RWPE1 (cell line): ENCODE results near the gene PPCDC.
"Not testable (repeated sequence)": the region's sequence is repeated elsewhere in the genome, so short reads cannot be mapped to it uniquely, and the experiment has no call there.

Experiments
- CTCF ChIA-PET: fragments of 350-600 bp; sonication (Branson Sonifier 250); formaldehyde crosslinking; extraction: SDS; loops from one replicate; lab custom pipeline; 2021; lab: Yijun Ruan, JAX
- POLR2A ChIA-PET: fragments of 400-600 bp; formaldehyde crosslinking; extraction: SDS; loops from one replicate; lab custom pipeline; 2020; ENCODE audit warnings: antibody characterized with exemption; ENCODE audit not compliant: low non-redundant PET; lab: Yijun Ruan, JAX
- DNase-seq: peaks from one replicate; pipeline ENCODE4 v3.0.0; 2012; ENCODE audit warnings: low spot score
- H3K27ac ChIP-seq: fragments of 450-650 bp; 2 replicates; pipeline ENCODE4 v1.5.1; 2017
- TF ChIP-seq, protein P1 (sequence below): fragments of 450-650 bp; conservative IDR thresholded peaks from 2 replicates; pipeline ENCODE4 v1.5.1; 2017; ENCODE audit warnings: low read depth, mild to moderate bottlenecking

The PPCDC gene

DNA sequence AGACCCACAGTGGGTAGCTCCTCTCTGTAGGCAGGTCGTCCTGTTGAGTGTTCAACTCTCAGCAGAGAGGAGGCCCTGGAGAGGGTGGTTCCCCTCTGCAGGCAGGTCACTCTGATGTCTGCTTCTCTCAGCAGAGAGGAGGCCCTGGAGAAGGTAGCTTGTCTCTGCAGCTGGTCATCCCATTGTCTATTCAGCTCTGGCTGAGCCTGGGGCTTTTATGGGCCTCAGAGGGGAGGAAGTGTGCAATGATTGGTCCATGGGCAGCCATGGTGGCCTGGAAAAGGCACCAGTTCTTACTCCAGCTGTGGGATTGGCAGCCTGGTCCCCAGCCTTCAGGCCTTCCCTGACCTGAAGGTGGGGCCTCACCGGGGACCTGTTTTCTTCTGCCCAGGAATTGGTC, 52.9 kb downstream of the PPCDC start:
- POLR2A ChIA-PET = no interaction called here
- TF ChIP-seq, protein P1, sequence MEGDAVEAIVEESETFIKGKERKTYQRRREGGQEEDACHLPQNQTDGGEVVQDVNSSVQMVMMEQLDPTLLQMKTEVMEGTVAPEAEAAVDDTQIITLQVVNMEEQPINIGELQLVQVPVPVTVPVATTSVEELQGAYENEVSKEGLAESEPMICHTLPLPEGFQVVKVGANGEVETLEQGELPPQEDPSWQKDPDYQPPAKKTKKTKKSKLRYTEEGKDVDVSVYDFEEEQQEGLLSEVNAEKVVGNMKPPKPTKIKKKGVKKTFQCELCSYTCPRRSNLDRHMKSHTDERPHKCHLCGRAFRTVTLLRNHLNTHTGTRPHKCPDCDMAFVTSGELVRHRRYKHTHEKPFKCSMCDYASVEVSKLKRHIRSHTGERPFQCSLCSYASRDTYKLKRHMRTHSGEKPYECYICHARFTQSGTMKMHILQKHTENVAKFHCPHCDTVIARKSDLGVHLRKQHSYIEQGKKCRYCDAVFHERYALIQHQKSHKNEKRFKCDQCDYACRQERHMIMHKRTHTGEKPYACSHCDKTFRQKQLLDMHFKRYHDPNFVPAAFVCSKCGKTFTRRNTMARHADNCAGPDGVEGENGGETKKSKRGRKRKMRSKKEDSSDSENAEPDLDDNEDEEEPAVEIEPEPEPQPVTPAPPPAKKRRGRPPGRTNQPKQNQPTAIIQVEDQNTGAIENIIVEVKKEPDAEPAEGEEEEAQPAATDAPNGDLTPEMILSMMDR = no peak
- CTCF ChIA-PET = no interaction called here
- no peak for DNase-seq
- no peak overlapping the region for H3K27ac ChIP-seq

GRCh38 chr15:75077551-75077961, 54.2 kb downstream of the PPCDC start:
- H3K27ac ChIP-seq, CTCF ChIA-PET, POLR2A ChIA-PET: not testable (repeated sequence)
- peak; percentile 45 for DNase-seq

GRCh38 chr15:75081150-75081549, 57.8 kb downstream of the PPCDC start:
- no peak overlapping the region for H3K27ac ChIP-seq
- ChIA-PET POLR2A (no interaction called here), CTCF (interaction anchor here (0.7 kb wide), 2 partner anchors 86 to 120 kb away, joined by 4 read pairs; partner anchors contain the start of gene C15orf39)
- TF ChIP-seq, protein P1 = no peak
- DNase-seq = no peak

- TF ChIP-seq, protein P1 = no peak
- POLR2A ChIA-PET = no interaction called here
- CTCF ChIA-PET = no interaction called here
- DNase-seq = no peak
- H3K27ac ChIP-seq = no peak overlapping the region
These were observed 59.3 kb downstream of the PPCDC start for GRCh38 chr15:75082689-75083088.

DNA sequence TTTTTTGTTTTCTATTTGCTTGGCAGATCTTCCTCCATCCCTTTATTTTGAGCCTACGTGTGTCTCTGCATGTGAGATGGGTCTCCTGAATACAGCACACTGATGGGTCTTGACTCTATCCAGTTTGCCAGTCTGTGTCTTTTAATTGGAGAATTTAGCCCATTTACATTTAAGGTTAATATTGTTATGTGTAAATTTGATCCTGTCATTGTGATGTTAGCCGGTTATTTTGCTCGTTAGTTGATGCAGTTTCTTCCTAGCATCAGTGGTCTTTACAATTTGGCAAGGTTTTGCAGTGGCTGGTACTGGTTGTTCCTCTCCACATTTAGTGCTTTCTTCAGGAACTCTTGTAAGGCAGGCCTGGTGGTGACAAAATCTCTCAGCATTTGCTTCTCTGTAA, 62.3 kb downstream of the PPCDC start:
- CTCF ChIA-PET, DNase-seq, POLR2A ChIA-PET: not testable (repeated sequence)

DNA sequence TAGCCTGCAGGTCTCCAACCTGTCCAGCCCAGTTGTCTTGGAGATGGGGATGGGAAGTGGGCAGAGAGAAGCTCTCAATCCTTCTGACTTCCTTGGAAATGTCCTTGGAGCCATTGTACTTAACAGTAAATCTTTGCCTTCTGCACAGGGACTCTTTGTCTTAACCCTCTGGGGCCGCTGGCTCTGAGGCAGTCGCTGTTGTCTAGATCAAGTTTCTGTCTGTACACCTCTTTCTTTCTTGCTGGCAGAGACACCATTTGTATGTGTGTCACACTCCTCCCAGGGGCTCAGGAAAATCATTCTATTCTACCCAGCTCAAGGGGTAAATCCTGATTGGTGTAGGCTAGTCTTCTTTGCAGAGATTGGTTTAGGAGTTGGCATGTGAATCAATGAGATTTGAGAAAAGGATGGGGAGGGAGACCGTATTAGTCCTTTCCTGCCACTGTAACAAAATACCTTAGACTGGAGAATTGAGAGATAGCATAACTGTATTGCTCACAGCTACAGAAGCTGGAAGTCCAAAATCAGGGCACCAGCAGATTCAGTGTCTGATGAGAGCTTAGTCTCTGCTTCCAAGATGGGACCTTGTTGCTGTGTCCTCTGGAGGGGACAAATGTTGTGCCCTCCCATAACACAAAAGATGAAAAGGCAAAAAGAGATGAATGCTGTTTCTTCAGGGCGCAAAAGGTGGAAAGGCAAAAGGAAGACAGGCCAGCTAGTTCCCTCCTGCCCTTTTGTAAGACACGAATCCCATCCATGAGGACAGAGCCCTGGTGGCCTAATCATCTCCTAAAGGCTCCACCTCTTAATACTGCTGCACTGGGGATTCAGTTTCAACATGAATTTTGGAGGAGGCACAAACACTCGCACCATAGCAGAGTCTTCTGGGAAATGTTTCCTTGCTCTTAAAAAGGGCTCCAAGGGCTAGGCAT, 66.3 kb downstream of the PPCDC start:
- H3K27ac ChIP-seq = no peak overlapping the region
- CTCF ChIA-PET = interaction anchor here (0.6 kb wide), 1 partner anchor 119 kb away, joined by 3 read pairs; no protein-coding TSS in a partner anchor
- POLR2A ChIA-PET = no interaction called here

More for the DNA sequence above, 62.3 kb downstream of the PPCDC start:
- not testable (repeated sequence) for H3K27ac ChIP-seq

GRCh38 chr15:75090388-75090734, 67.0 kb downstream of the PPCDC start:
- CTCF ChIA-PET = interaction anchor here (0.6 kb wide), 1 partner anchor 119 kb away, joined by 3 read pairs; no protein-coding TSS in a partner anchor
- H3K27ac ChIP-seq = no peak overlapping the region
- TF ChIP-seq, protein P1 = no peak
- POLR2A ChIA-PET = no interaction called here
- no peak for DNase-seq

More for the DNA sequence above, 66.3 kb downstream of the PPCDC start:
- TF ChIP-seq, protein P1 = no peak
- DNase-seq = no peak
